ENCODE data around the gene MYO19. TPM values are rescaled to one million over a fixed set of nuclear protein-coding genes. Genes with fewer than 3 reads are reported as not detected.
A peak's percentile ranks its signal among the peaks of the same experiment; 100 is the strongest.

The MYO19 gene
- total and polyA plus RNA-seq, 9 of the 15 experiments (the other 6 are each of a cell fraction or from before 2014, with no cell fraction given) = 21.6 to 176 (median 129) TPM

DNA sequence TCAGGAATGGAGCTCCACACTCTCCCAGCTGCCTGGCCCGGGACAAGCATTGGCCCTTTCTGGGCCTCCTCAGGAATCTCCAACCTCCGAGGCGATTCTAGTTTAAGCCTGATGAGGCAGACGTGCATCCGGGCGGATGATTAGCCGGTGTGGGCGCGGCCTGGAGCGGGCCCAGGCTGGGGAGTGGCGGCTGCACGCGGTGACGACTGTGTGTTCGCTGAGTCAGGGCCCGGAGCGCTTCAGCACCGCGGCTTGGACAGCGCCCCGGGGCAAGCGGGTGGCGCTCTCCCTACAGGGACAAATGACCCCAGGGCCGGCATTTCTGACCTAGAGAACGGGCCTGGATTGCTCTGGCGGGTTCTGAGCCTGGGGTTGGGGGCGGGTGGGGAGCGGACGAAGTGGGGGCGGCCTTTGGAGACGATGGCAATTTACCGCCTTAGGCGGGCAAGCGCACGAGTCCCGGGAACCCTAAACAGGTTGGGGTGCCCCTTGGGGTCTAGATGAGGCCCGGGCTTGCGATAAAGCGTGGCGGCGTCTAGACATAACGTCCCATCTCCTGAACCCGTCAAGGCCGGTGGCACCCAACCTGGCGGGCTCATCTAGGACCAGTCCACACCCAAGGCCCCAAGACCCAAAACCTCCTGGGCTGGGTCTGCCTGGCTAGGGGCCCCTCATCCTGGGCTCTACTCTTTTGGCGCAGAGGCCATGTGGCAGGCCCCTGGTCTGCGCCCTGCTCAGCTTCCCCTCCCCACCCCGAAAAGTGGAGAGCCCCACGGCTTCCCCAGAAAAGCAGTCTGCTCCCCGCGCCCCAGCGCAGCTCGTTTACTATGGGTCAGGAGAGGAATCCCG, 70.5 kb downstream of the MYO19 start (continued):
- TF ChIP-seq FOXK1 (CRISPR knock-in tag; IDR thresholded peaks at IDR 0.05; ENCODE audit: borderline replicate concordance) = no peak
- no peak for TF ChIP-seq RAD51 (IDR thresholded peaks at IDR 0.05; ENCODE audit: borderline replicate concordance, low read depth)
- TF ChIP-seq MXI1 (IDR thresholded peaks at IDR 0.05; ENCODE audit: low read depth, low read length) = peak; percentile 65; the same call in 1 of the 2 replicates
- no peak for TF ChIP-seq ZNF121 (CRISPR knock-in tag; conservative IDR thresholded peaks at IDR 0.05)
- no peak for TF ChIP-seq TAF15 (IDR thresholded peaks at IDR 0.05; ENCODE audit: low read depth, low read length)
- TF ChIP-seq SMARCA4 (IDR thresholded peaks at IDR 0.05) = no peak
- TF ChIP-seq DEAF1 (CRISPR knock-in tag; IDR thresholded peaks at IDR 0.05) = no peak
- TF ChIP-seq HSF4 (CRISPR knock-in tag; IDR thresholded peaks at IDR 0.05; ENCODE audit: borderline replicate concordance) = no peak
- no peak for TF ChIP-seq EGR1 (conservative IDR thresholded peaks at IDR 0.05)
- TF ChIP-seq, protein P1, sequence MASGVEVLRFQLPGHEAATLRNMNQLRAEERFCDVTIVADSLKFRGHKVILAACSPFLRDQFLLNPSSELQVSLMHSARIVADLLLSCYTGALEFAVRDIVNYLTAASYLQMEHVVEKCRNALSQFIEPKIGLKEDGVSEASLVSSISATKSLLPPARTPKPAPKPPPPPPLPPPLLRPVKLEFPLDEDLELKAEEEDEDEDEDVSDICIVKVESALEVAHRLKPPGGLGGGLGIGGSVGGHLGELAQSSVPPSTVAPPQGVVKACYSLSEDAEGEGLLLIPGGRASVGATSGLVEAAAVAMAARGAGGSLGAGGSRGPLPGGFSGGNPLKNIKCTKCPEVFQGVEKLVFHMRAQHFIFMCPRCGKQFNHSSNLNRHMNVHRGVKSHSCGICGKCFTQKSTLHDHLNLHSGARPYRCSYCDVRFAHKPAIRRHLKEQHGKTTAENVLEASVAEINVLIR (CRISPR knock-in tag; IDR thresholded peaks at IDR 0.05) = no peak
- no peak for TF ChIP-seq TCFL5 (CRISPR knock-in tag; conservative IDR thresholded peaks at IDR 0.05)
- no peak for TF ChIP-seq SAFB2 (IDR thresholded peaks at IDR 0.05; ENCODE audit: borderline replicate concordance, low read depth, low read length, severe bottlenecking)
- TF ChIP-seq, protein P2, sequence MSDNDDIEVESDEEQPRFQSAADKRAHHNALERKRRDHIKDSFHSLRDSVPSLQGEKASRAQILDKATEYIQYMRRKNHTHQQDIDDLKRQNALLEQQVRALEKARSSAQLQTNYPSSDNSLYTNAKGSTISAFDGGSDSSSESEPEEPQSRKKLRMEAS (CRISPR knock-in tag; IDR thresholded peaks at IDR 0.05) = peak; percentile 59
- TF ChIP-seq ZSCAN29 (IDR thresholded peaks at IDR 0.05) = peak; percentile 69; the same call in 1 of the 2 replicates
- TF ChIP-seq SNIP1 (IDR thresholded peaks at IDR 0.05; ENCODE audit: low read depth) = no peak
- TF ChIP-seq ZNF23 (CRISPR knock-in tag; IDR thresholded peaks at IDR 0.05) = no peak
- TF ChIP-seq MITF (IDR thresholded peaks at IDR 0.05) = no peak
- no peak for TF ChIP-seq NFYB (IDR thresholded peaks at IDR 0.05; ENCODE audit: extremely low read depth, insufficient read length)
- TF ChIP-seq KDM5B (IDR thresholded peaks at IDR 0.05; ENCODE audit: insufficient replicate concordance, low read depth, low read length) = no peak
- TF ChIP-seq, protein P3, sequence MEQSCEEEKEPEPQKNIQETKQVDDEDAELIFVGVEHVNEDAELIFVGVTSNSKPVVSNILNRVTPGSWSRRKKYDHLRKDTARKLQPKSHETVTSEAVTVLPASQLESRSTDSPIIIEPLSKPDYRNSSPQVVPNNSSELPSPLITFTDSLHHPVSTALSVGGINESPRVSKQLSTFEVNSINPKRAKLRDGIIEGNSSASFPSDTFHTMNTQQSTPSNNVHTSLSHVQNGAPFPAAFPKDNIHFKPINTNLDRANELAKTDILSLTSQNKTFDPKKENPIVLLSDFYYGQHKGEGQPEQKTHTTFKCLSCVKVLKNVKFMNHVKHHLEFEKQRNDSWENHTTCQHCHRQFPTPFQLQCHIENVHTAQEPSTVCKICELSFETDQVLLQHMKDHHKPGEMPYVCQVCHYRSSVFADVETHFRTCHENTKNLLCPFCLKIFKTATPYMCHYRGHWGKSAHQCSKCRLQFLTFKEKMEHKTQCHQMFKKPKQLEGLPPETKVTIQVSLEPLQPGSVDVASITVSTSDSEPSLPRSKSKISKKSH (CRISPR knock-in tag; IDR thresholded peaks at IDR 0.05) = no peak
- no peak for TF ChIP-seq BRD9 (IDR thresholded peaks at IDR 0.05; ENCODE audit: low read depth, partially characterized antibody)
- TF ChIP-seq FOS (IDR thresholded peaks at IDR 0.05; ENCODE audit: extremely low read depth, insufficient read length) = no peak

All from K562 (cell line).